ENCODE measurements around the gene PRSS57.

DNA sequence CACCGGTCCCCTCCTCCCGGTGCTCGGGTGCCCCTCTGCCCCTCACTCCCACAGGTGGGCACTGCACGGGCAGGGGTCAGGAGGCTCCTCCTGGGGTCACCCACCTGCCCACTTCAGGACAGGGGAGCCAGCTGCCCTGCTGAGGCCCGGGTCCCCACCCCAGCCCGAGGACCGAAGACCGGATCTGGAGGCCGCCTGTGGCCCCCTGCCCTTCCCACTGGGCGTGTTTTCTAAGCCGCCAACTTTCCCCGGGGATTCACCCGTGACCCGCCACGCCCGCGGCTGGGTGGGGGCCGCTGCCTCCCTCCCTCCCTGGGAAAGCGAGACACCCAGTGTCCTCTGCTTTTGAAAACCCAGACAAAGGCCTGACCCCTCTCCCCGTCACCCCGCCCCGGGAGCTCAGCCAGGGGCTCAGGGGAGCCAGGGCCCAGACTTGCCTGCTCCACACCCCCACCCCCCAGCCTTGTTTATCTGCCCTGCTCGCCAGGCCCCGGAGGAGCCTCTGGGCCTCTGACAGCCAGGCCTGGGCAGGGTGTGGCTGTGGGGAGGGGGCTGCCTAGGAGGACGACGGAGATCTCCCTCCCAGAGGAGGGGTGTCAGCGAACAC is 14.8 kb upstream of the PRSS57 start:
- TF ChIP-seq, protein P1, sequence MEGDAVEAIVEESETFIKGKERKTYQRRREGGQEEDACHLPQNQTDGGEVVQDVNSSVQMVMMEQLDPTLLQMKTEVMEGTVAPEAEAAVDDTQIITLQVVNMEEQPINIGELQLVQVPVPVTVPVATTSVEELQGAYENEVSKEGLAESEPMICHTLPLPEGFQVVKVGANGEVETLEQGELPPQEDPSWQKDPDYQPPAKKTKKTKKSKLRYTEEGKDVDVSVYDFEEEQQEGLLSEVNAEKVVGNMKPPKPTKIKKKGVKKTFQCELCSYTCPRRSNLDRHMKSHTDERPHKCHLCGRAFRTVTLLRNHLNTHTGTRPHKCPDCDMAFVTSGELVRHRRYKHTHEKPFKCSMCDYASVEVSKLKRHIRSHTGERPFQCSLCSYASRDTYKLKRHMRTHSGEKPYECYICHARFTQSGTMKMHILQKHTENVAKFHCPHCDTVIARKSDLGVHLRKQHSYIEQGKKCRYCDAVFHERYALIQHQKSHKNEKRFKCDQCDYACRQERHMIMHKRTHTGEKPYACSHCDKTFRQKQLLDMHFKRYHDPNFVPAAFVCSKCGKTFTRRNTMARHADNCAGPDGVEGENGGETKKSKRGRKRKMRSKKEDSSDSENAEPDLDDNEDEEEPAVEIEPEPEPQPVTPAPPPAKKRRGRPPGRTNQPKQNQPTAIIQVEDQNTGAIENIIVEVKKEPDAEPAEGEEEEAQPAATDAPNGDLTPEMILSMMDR (IDR thresholded peaks at IDR 0.05), result no peak
- no peak for TF ChIP-seq POLR2AphosphoS5 (IDR thresholded peaks at IDR 0.05)
